Panc1 (cell line): ENCODE results near the gene EME1. TPM values are rescaled to one million over a fixed set of nuclear protein-coding genes. Genes with fewer than 3 reads are reported as not detected.
A peak's percentile ranks its signal among the peaks of the same experiment; 100 is the strongest.

Experiments
- ATAC-seq: fragments of 200-7000 bp; cut with Tn5 transposase; 2 replicates; pipeline ENCODE4 v1.9.1; 2020; ENCODE audit warnings: mild to moderate bottlenecking, moderate library complexity
- BruUV-seq: library from RNA; stranded (reverse); fragments of 400-500 nt; replicated peaks from 2 replicates; lab custom pipeline; 2021; lab: Mats Ljungman, UMichigan
- CTCF ChIA-PET: fragments of 300-600 bp; sonication (Branson Sonifier 250); formaldehyde crosslinking; loops from one replicate; lab custom pipeline; 2022; ENCODE audit warnings: antibody characterized with exemption; lab: Charles Lee
- POLR2A ChIA-PET: fragments of 300-600 bp; sonication (Branson Sonifier 250); formaldehyde crosslinking; loops from one replicate; lab custom pipeline; 2022; ENCODE audit warnings: antibody characterized with exemption; lab: Charles Lee
- DNase-seq: peaks from one replicate; pipeline ENCODE4 v3.0.0-alpha.2; 2010; ENCODE audit warnings: low read depth, low spot score
- H3K27ac ChIP-seq: 2 replicates; pipeline ENCODE4 v1.5.1; 2011; ENCODE audit warnings: mild to moderate bottlenecking, low read length, inconsistent platforms
- H3K27me3 ChIP-seq: fragments of 200-500 bp; sonication (Bioruptor generic); 2 replicates; pipeline ENCODE4 v1.6.0; 2014; ENCODE audit warnings: low read length, inconsistent platforms; ENCODE audit not compliant: control insufficient read depth, insufficient read depth
- H3K36me3 ChIP-seq: fragments of 200-500 bp; sonication (Bioruptor generic); 2 replicates; pipeline ENCODE4 v1.5.1; 2014; ENCODE audit warnings: inconsistent platforms, mild to moderate bottlenecking, low read length, moderate library complexity; ENCODE audit not compliant: control insufficient read depth, insufficient read depth
- H3K4me1 ChIP-seq: 2 replicates; pipeline ENCODE4 v1.5.1; 2011; ENCODE audit warnings: inconsistent platforms, mild to moderate bottlenecking, low read length, moderate library complexity; ENCODE audit not compliant: control insufficient read depth, insufficient read depth
- H3K4me3 ChIP-seq, 2 experiments: 2 replicates each; pipeline ENCODE4 v1.5.1; 2011 to 2012; ENCODE audit warnings: low read depth in 2 of 2, low read length in 2 of 2, mild to moderate bottlenecking in 2 of 2, inconsistent platforms in 1 of 2, moderate library complexity in 1 of 2
- H3K9me3 ChIP-seq: fragments of 200-500 bp; sonication (Bioruptor generic); 2 replicates; pipeline ENCODE4 v1.5.1; 2014; ENCODE audit warnings: low read depth, mild to moderate bottlenecking, inconsistent platforms, low read length, moderate library complexity; ENCODE audit not compliant: control insufficient read depth, insufficient read depth
- POLR2AphosphoS5 ChIP-seq: IDR thresholded peaks from 2 replicates; pipeline ENCODE4 v1.6.1; 2012; ENCODE audit warnings: mild to moderate bottlenecking, low read depth, low read length, moderate library complexity
- SIN3A ChIP-seq: IDR thresholded peaks from 2 replicates; pipeline ENCODE4 v1.6.1; 2012; ENCODE audit warnings: low read depth, mild to moderate bottlenecking, low read length, moderate library complexity, borderline replicate concordance; ENCODE audit not compliant: insufficient read depth
- TCF7L2 ChIP-seq: IDR thresholded peaks from 2 replicates; pipeline ENCODE4 v1.6.1; 2011; ENCODE audit warnings: mild to moderate bottlenecking, low read depth, low read length, inconsistent platforms
- in situ Hi-C: cut with HindIII; loops from 2 replicates; pipeline ENCODE4 v1.10.0; 2016; ENCODE audit warnings: low sequenced_read_pairs, low pct_unique_long_range_greater_than_20kb
- intact Hi-C: fragments of 100-400 bp; cut with micrococcal nuclease; formaldehyde crosslinking; loops from one replicate; pipeline ENCODE4 v1.10.0; 2022; ENCODE audit not compliant: unreplicated experiment
- total RNA-seq: library from RNA; stranded (reverse); gene quantifications from one replicate; pipeline ENCODE4 v1.2.1, GENCODE V29; 2021; ENCODE audit not compliant: unreplicated experiment
- TF ChIP-seq, protein P1 (sequence below): fragments of 450-650 bp; IDR thresholded peaks from 2 replicates; pipeline ENCODE4 v1.5.1; 2017; ENCODE audit warnings: mild to moderate bottlenecking
- TF ChIP-seq, protein P2 (sequence below), 2 experiments: IDR thresholded peaks; 2 replicates each; pipeline ENCODE4 v1.6.1; 2011 to 2012; ENCODE audit warnings: low read depth in 2 of 2, control low read depth in 1 of 2, low read length in 1 of 2, mild to moderate bottlenecking in 1 of 2, moderate library complexity in 1 of 2; ENCODE audit not compliant: insufficient read depth in 1 of 2

EME1 gene
- total RNA-seq, 1 experiment from 2014 or later = 15.3 TPM

DNA sequence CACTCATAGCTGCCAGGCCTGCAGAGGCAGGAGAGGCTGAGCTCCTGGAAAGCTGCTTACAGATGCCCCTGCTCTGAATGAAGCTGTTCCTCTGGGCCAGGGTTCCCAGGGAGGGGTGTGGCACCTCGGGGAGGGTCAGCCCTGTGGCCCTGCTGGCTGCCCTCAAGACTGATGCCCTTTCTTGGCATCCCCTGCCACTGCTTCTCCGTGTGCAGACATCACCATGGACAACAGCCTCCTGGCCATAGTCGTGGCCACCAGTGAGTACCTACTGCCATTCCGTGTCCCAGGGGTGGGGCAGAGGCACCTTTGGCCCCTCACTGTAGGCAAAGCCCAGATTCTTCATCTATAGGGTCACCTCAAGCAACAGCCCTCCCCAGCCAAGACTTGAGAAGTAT is 9.0 kb upstream of the EME1 start:
- BruUV-seq = no TSS peak
- Histone ChIP-seq H3K36me3 (peaks cover 14% of the 10 kb centered on the region), H3K27me3 (no peaks in the 10 kb centered on the region), H3K4me1 (peaks cover 7% of the 10 kb centered on the region; the same call in 1 of the 2 replicates), H3K9me3 (no peaks in the 10 kb centered on the region), H3K4me3 (no peak overlapping the region), H3K27ac (no peak overlapping the region)
- in situ Hi-C loops (no loop called here), intact Hi-C loops (no loop called here)
- 0 out of 2 replicates have a peak, but pooled peaks have one; percentile 1 for ATAC-seq
- POLR2A ChIA-PET = interaction anchor here (0.6 kb wide), 1 partner anchor 235 kb away, joined by 5 read pairs; no protein-coding TSS in a partner anchor
- TF ChIP-seq SIN3A = no peak
- TF ChIP-seq, protein P1, sequence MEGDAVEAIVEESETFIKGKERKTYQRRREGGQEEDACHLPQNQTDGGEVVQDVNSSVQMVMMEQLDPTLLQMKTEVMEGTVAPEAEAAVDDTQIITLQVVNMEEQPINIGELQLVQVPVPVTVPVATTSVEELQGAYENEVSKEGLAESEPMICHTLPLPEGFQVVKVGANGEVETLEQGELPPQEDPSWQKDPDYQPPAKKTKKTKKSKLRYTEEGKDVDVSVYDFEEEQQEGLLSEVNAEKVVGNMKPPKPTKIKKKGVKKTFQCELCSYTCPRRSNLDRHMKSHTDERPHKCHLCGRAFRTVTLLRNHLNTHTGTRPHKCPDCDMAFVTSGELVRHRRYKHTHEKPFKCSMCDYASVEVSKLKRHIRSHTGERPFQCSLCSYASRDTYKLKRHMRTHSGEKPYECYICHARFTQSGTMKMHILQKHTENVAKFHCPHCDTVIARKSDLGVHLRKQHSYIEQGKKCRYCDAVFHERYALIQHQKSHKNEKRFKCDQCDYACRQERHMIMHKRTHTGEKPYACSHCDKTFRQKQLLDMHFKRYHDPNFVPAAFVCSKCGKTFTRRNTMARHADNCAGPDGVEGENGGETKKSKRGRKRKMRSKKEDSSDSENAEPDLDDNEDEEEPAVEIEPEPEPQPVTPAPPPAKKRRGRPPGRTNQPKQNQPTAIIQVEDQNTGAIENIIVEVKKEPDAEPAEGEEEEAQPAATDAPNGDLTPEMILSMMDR = no peak
- TF ChIP-seq, protein P2, sequence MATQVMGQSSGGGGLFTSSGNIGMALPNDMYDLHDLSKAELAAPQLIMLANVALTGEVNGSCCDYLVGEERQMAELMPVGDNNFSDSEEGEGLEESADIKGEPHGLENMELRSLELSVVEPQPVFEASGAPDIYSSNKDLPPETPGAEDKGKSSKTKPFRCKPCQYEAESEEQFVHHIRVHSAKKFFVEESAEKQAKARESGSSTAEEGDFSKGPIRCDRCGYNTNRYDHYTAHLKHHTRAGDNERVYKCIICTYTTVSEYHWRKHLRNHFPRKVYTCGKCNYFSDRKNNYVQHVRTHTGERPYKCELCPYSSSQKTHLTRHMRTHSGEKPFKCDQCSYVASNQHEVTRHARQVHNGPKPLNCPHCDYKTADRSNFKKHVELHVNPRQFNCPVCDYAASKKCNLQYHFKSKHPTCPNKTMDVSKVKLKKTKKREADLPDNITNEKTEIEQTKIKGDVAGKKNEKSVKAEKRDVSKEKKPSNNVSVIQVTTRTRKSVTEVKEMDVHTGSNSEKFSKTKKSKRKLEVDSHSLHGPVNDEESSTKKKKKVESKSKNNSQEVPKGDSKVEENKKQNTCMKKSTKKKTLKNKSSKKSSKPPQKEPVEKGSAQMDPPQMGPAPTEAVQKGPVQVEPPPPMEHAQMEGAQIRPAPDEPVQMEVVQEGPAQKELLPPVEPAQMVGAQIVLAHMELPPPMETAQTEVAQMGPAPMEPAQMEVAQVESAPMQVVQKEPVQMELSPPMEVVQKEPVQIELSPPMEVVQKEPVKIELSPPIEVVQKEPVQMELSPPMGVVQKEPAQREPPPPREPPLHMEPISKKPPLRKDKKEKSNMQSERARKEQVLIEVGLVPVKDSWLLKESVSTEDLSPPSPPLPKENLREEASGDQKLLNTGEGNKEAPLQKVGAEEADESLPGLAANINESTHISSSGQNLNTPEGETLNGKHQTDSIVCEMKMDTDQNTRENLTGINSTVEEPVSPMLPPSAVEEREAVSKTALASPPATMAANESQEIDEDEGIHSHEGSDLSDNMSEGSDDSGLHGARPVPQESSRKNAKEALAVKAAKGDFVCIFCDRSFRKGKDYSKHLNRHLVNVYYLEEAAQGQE (IDR thresholded peaks at IDR 0.05; ENCODE audit: insufficient read depth in 1 of 2, low read depth in 2 of 2, low read length in 1 of 2) = no peak
- peak; percentile 36; the same call in 1 of the 2 replicates for TF ChIP-seq POLR2AphosphoS5
- no peak for TF ChIP-seq TCF7L2
- CTCF ChIA-PET = no interaction called here
- DNase-seq = no peak

- CTCF ChIA-PET = interaction anchor here (1.1 kb wide), 1 partner anchor 163 kb away, joined by 3 read pairs; no protein-coding TSS in a partner anchor
- Histone ChIP-seq H3K9me3 (no peaks in the 10 kb centered on the region), H3K4me3 (no peak overlapping the region), H3K4me1 (peaks cover 7% of the 10 kb centered on the region; the same call in 1 of the 2 replicates), H3K36me3 (peaks cover 20% of the 10 kb centered on the region), H3K27ac (no peak overlapping the region), H3K27me3 (no peaks in the 10 kb centered on the region)
- DNase-seq = no peak
- intact Hi-C loops = no loop called here
- in situ Hi-C loops = no loop called here
- TF ChIP-seq POLR2AphosphoS5 (no peak), TCF7L2 (no peak)
- TF ChIP-seq, protein P2 (IDR thresholded peaks at IDR 0.05; ENCODE audit: insufficient read depth in 1 of 2, low read depth in 2 of 2, low read length in 1 of 2) = no peak
- ATAC-seq = 0 out of 2 replicates have a peak, but pooled peaks have one; percentile 13
- POLR2A ChIA-PET = interaction anchor here (0.6 kb wide), 1 partner anchor 236 kb away, joined by 5 read pairs; no protein-coding TSS in a partner anchor
- BruUV-seq = no TSS peak
Measured at GRCh38 chr17:50364715-50365114, 8.3 kb upstream of the EME1 start.
